Loucy (cell line): Measurements from ENCODE around the gene POLR3K.

ENCODE experiments used
- H2AFZ ChIP-seq: fragments of 200-600 bp; sonication (generic); 2 replicates; pipeline ENCODE4 v1.6.0; 2016; ENCODE audit warnings: antibody characterized with exemption, mild to moderate bottlenecking, low read length, moderate library complexity
- H3F3A ChIP-seq: fragments of 200-600 bp; 2 replicates; pipeline ENCODE4 v1.6.0; 2016; ENCODE audit warnings: antibody characterized with exemption, low read depth, mild to moderate bottlenecking
- H3K27me3 ChIP-seq: fragments of 200-600 bp; sonication (generic); 2 replicates; pipeline ENCODE4 v1.6.1; 2014; ENCODE audit warnings: low read length, mild to moderate bottlenecking; ENCODE audit not compliant: insufficient read depth, poor library complexity, severe bottlenecking
- H3K36me3 ChIP-seq: fragments of 200-600 bp; sonication (generic); 2 replicates; pipeline ENCODE4 v1.6.1; 2016; ENCODE audit warnings: low read length; ENCODE audit not compliant: insufficient read depth
- H3K4me1 ChIP-seq: fragments of 200-600 bp; sonication (generic); 2 replicates; pipeline ENCODE4 v1.5.1; 2014; ENCODE audit warnings: low read length, mild to moderate bottlenecking; ENCODE audit not compliant: insufficient read depth, poor library complexity, severe bottlenecking
- H3K4me2 ChIP-seq: fragments of 200-600 bp; sonication (generic); 2 replicates; pipeline ENCODE4 v1.6.0; 2014; ENCODE audit warnings: antibody characterized with exemption, low read length, low read depth, mild to moderate bottlenecking; ENCODE audit not compliant: poor library complexity, severe bottlenecking
- H3K4me3 ChIP-seq: fragments of 200-600 bp; sonication (generic); 2 replicates; pipeline ENCODE4 v1.5.1; 2014; ENCODE audit warnings: low read length, mild to moderate bottlenecking, mixed read lengths; ENCODE audit not compliant: poor library complexity, severe bottlenecking
- H3K79me2 ChIP-seq: fragments of 200-600 bp; sonication (generic); 2 replicates; pipeline ENCODE4 v1.6.1; 2014; ENCODE audit warnings: low read length; ENCODE audit not compliant: insufficient read depth
- H3K9ac ChIP-seq: fragments of 200-600 bp; sonication (generic); 2 replicates; pipeline ENCODE4 v1.6.0; 2014; ENCODE audit warnings: mild to moderate bottlenecking, low read depth, low read length, moderate library complexity; ENCODE audit not compliant: poor library complexity, severe bottlenecking
- H3K9me2 ChIP-seq: fragments of 200-600 bp; sonication (generic); replicated peaks from 2 replicates; pipeline ENCODE4 v1.6.1; 2016; ENCODE audit warnings: low read depth, low read length, mixed read lengths
- H3K9me3 ChIP-seq: fragments of 200-600 bp; sonication (generic); 2 replicates; pipeline ENCODE4 v1.6.1; 2014; ENCODE audit warnings: mild to moderate bottlenecking, antibody characterized with exemption, low read length, low read depth; ENCODE audit not compliant: insufficient read depth
- H4K20me1 ChIP-seq: fragments of 200-600 bp; sonication (generic); 2 replicates; pipeline ENCODE4 v1.6.0; 2014; ENCODE audit warnings: antibody characterized with exemption, low read length, mild to moderate bottlenecking; ENCODE audit not compliant: insufficient read depth, poor library complexity, severe bottlenecking
- CTCF ChIP-seq: fragments of 200-600 bp; sonication (generic); conservative IDR thresholded peaks from 2 replicates; pipeline ENCODE4 v1.5.1; 2014; ENCODE audit warnings: mild to moderate bottlenecking, antibody characterized with exemption, low read length
- EZH2phosphoT487 ChIP-seq: fragments of 200-600 bp; IDR thresholded peaks from 2 replicates; pipeline ENCODE4 v1.6.1; 2018; ENCODE audit warnings: antibody characterized with exemption, mild to moderate bottlenecking, moderate library complexity, borderline replicate concordance

POLR3K gene

DNA sequence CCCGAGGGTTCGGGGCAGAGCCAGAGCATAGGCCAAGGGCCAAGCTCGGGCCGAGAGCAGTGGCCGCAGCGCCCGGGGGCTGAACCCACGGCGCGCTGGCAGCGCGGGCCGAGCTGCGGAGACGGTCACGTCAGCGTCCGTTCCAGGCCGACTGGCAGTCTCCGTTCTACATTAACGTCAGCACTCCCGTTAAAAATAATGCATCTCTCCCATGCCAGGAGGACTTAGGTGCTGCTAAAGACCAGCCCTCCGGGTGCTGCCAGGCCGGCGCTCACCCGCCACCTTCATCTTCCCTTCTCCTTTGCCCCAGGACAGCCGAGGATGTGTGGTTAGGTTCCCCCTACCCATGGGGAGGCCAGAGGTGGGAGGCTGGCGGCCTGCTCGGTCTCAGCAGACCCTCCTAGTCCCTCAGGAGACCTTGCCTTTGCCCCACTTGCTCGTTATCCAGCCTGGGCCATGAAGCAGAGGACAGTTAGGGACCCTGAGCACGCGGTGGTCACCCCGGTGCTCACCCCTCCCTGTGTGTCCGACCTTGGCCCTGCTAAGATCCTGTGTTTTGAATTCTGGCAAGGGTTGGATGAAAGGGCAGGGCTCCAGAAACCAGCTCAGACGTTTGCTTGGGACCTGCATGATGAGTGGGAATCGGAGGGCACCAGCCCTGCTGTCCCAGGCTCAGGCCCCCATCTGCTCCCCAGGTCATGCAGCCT is 25.2 kb upstream of the POLR3K start:
- TF ChIP-seq EZH2phosphoT487 (no peak), CTCF (no peak)
- Histone ChIP-seq H2AFZ (no peak overlapping the region), H3F3A (no peaks in the 10 kb centered on the region), H3K79me2 (peaks cover 23% of the 10 kb centered on the region), H3K4me2 (peak overlapping the region; percentile 99), H3K9ac (peak overlapping the region; percentile 82), H3K27me3 (no peaks in the 10 kb centered on the region), H3K36me3 (no peaks in the 10 kb centered on the region), H3K4me1 (peaks cover 34% of the 10 kb centered on the region), H3K4me3 (peak overlapping the region; percentile 81), H3K9me2 (no peaks in the 10 kb centered on the region), H4K20me1 (no peaks in the 10 kb centered on the region), H3K9me3 (no peaks in the 10 kb centered on the region)

- Histone ChIP-seq H3K4me3 (peak within 1 kb of the TSS; percentile 81), H3K4me2 (peak within 1 kb of the TSS; percentile 99), H3K9me3 (no peaks in the 10 kb centered on the region), H3K9ac (peak within 1 kb of the TSS; percentile 91), H3K4me1 (peaks cover 31% of the 10 kb centered on the region), H3K9me2 (no peaks in the 10 kb centered on the region), H3F3A (no peaks in the 10 kb centered on the region), H2AFZ (peak within 1 kb of the TSS; percentile 27; the same call in 1 of the 2 replicates), H3K79me2 (peaks cover 23% of the 10 kb centered on the region), H4K20me1 (no peaks in the 10 kb centered on the region), H3K36me3 (no peaks in the 10 kb centered on the region), H3K27me3 (no peaks in the 10 kb centered on the region)
- TF ChIP-seq EZH2phosphoT487 (no peak), CTCF (no peak)
These were observed 24.5 kb upstream of the POLR3K start, which contains the start of gene MPG for GRCh38 chr16:77807-78443. Gene MPG, plus strand, starts transcription at chr16:78225. Its CDS starts 85 bp downstream, at chr16:78310.

- H3K4me2 ChIP-seq: peak overlapping the region; percentile 99
- H3K4me3 ChIP-seq: peak overlapping the region; percentile 81
- no peaks in the 10 kb centered on the region for H4K20me1 ChIP-seq
- H3K36me3 ChIP-seq: no peaks in the 10 kb centered on the region
- no peaks in the 10 kb centered on the region for H3K9me3 ChIP-seq
- H3K4me1 ChIP-seq: peaks cover 29% of the 10 kb centered on the region
- H3K9ac ChIP-seq: peak overlapping the region; percentile 91
- peak overlapping the region; percentile 27; the same call in 1 of the 2 replicates for H2AFZ ChIP-seq
- H3F3A ChIP-seq: no peaks in the 10 kb centered on the region
- no peak for TF ChIP-seq EZH2phosphoT487
- no peak for TF ChIP-seq CTCF
- H3K9me2 ChIP-seq: no peaks in the 10 kb centered on the region
- H3K27me3 ChIP-seq: no peaks in the 10 kb centered on the region
- H3K79me2 ChIP-seq: peaks cover 23% of the 10 kb centered on the region
These were observed 23.9 kb upstream of the POLR3K start for GRCh38 chr16:77273-77806.
